Astrocyte of the cerebellum (primary cell): ENCODE measurements around the gene CACNA2D1.

Experiments
- DNase-seq: peaks from one replicate; pipeline ENCODE4 v3.0.0-alpha.2; 2011; ENCODE audit warnings: low read depth
- H3K4me3 ChIP-seq: 2 replicates; pipeline ENCODE4 v1.5.1; 2011; ENCODE audit warnings: mild to moderate bottlenecking, low read depth, low read length, moderate library complexity
- CTCF ChIP-seq: IDR thresholded peaks from 2 replicates; pipeline ENCODE4 v1.5.1; 2012; ENCODE audit warnings: low read length, low read depth, moderate library complexity, mild to moderate bottlenecking; ENCODE audit errors: missing control alignments
- in situ Hi-C: cut with HindIII; loops from 2 replicates; pipeline ENCODE4 v1.10.0; 2017; ENCODE audit warnings: low sequenced_read_pairs

Gene CACNA2D1

GRCh38 chr7:82194016-82194643, 249.4 kb downstream of the CACNA2D1 start:
- H3K4me3 ChIP-seq = no peak overlapping the region
- no peak for TF ChIP-seq CTCF
- in situ Hi-C loops = no loop called here
- DNase-seq = no peak

- no peak overlapping the region for H3K4me3 ChIP-seq
- TF ChIP-seq CTCF = no peak
- no peak for DNase-seq
- in situ Hi-C loops = no loop called here
Observed at GRCh38 chr7:82188636-82189035, 254.9 kb downstream of the CACNA2D1 start.

- in situ Hi-C loops = no loop called here
- DNase-seq = no peak
- TF ChIP-seq CTCF = no peak
- no peak overlapping the region for H3K4me3 ChIP-seq
Observed at GRCh38 chr7:82185443-82185842, 258.1 kb downstream of the CACNA2D1 start.

GRCh38 chr7:82183634-82184033, 259.9 kb downstream of the CACNA2D1 start:
- DNase-seq = no peak
- H3K4me3 ChIP-seq = no peak overlapping the region
- in situ Hi-C loops = no loop called here
- no peak for TF ChIP-seq CTCF

- DNase-seq = no peak
- in situ Hi-C loops = no loop called here
- TF ChIP-seq CTCF = no peak
- no peak overlapping the region for H3K4me3 ChIP-seq
Observed at GRCh38 chr7:82179311-82179710, 264.3 kb downstream of the CACNA2D1 start.

- no peak overlapping the region for H3K4me3 ChIP-seq
- in situ Hi-C loops = no loop called here
- DNase-seq = no peak
- TF ChIP-seq CTCF = no peak
Observed at GRCh38 chr7:82175319-82175718, 268.3 kb downstream of the CACNA2D1 start.
